Vein endothelial cell (primary cell): ENCODE results near the gene SKA1. TPM values are rescaled to one million over a fixed set of nuclear protein-coding genes. Genes with fewer than 3 reads are reported as not detected.

Experiments used
- total RNA-seq: library from RNA; depleted of rRNA; stranded (reverse); fragments of >200 nt; gene quantifications from 2 replicates; pipeline ENCODE4 v1.2.3, GENCODE V29; 2012

Gene SKA1, protein sequence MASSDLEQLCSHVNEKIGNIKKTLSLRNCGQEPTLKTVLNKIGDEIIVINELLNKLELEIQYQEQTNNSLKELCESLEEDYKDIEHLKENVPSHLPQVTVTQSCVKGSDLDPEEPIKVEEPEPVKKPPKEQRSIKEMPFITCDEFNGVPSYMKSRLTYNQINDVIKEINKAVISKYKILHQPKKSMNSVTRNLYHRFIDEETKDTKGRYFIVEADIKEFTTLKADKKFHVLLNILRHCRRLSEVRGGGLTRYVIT
- 6.9 and 20.1 TPM in 2 replicates for total RNA-seq

DNA sequence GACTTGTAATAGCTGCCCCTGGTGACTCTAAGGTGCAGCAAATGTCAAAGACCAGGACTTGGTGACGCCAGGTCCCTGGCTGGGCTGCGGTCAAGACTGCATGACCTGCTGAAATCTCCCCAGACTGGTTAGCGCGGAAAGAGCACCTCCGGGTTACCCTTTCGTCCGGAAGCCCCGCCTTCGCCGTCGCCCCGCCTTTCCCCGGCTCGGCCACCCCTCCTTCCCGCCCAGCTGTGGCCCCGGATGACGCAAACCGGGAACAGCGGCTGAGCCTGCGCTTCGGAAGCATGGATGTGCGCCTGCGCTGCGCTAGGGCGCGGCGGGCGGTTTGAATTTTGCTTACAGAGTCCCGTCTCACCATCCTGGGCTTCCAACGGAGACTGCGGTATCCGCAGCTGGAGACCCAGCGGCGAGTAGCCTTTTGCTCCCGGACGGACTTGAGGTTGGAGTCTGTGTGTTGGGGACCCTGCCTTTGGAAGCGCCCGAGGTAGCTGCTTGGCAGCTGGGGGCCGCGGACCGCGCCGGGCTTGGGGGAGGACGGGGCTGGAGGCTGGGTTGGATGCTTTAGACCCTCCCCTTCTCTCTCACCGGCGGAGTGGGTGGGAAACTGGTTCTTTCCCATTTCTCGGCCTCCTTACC is at the start of gene SKA1:
Gene SKA1 (plus strand): TSS at position 294 of the 639 bp plus-strand sequence. CDS start 785 bp downstream, outside the sequence.

Other genes with a start within 250 kb of the SKA1 start
- 0.65 and 0.96 TPM in 2 replicates for gene MYO5B, start 179.9 kb upstream of the SKA1 start, total RNA-seq
- under 0.01 and 0.10 TPM in 2 replicates for gene CFAP53, start 108.6 kb upstream of the SKA1 start, total RNA-seq
- 65.4 and 72.5 TPM in 2 replicates for gene MBD1, start 93.5 kb upstream of the SKA1 start, total RNA-seq
- 38.5 and 43.1 TPM in 2 replicates for gene CXXC1, start 87.4 kb upstream of the SKA1 start, total RNA-seq
- gene MAPK4, start 185.0 kb downstream of the SKA1 start, total RNA-seq: not detected in 2 replicates